OCI-M2 (cell line): Measurements from ENCODE around the gene TMEM109.

ENCODE experiments used
- DNase-seq: peaks from one replicate; lab custom pipeline; 2025; ENCODE audit not compliant: unreplicated experiment; lab: John Stamatoyannopoulos, UW

The TMEM109 gene

GRCh38 chr11:60964801-60965200 is 50.8 kb downstream of the TMEM109 start:
- no peak for DNase-seq

GRCh38 chr11:60966890-60967289 is 52.9 kb downstream of the TMEM109 start:
- no peak for DNase-seq

- no peak for DNase-seq
Observed at GRCh38 chr11:60968223-60968622, 54.3 kb downstream of the TMEM109 start.

- no peak for DNase-seq
Observed at GRCh38 chr11:60970369-60970774, 56.4 kb downstream of the TMEM109 start.

GRCh38 chr11:60970890-60971289 is 56.9 kb downstream of the TMEM109 start:
- DNase-seq, result no peak

- DNase-seq, result no peak
Observed at GRCh38 chr11:60971520-60971919, 57.6 kb downstream of the TMEM109 start, which contains the start of gene CD6. TSS of gene CD6 (plus strand) at chr11:60971680. CDS start at chr11:60971866, 186 bp downstream.

GRCh38 chr11:60972182-60973030 is 58.4 kb downstream of the TMEM109 start:
- no peak for DNase-seq
